CD14-positive monocyte (primary cell): Measurements from ENCODE around the gene CCDC182. TPM values are rescaled to one million over a fixed set of nuclear protein-coding genes. Genes with fewer than 3 reads are reported as not detected.

Source experiments
- DNase-seq, 3 donors: peaks; one replicate each; pipeline ENCODE4 v3.0.0-alpha.2; 2011 to 2022
- H2AFZ ChIP-seq: 2 replicates; pipeline ENCODE4 v1.6.0; 2012; ENCODE audit warnings: mild to moderate bottlenecking, low read depth, low read length, inconsistent platforms; ENCODE audit not compliant: insufficient read depth, poor library complexity, severe bottlenecking
- H3K27ac ChIP-seq, 2 donors: 1 replicate in 1 of 2; 2 replicates in 1 of 2; pipeline ENCODE4 v1.5.1; 2012 to 2013; ENCODE audit warnings: low read length in 2 of 2, control low read depth in 1 of 2, inconsistent platforms in 1 of 2, low read depth in 1 of 2, mild to moderate bottlenecking in 1 of 2
- H3K27me3 ChIP-seq, 2 donors: one replicate each; pipeline versions ENCODE4 v1.6.0 to v1.6.1; 2011 to 2013; ENCODE audit warnings: low read length in 2 of 2; ENCODE audit not compliant: control insufficient read depth in 2 of 2, insufficient read depth in 2 of 2
- H3K36me3 ChIP-seq, 2 donors: replicated peaks in 1 of 2; 1 replicate in 1 of 2; 2 replicates in 1 of 2; pipeline versions ENCODE4 v1.5.1 to v1.6.1; 2012 to 2013; ENCODE audit warnings: low read length in 2 of 2, control low read depth in 1 of 2, inconsistent platforms in 1 of 2, mild to moderate bottlenecking in 1 of 2; ENCODE audit not compliant: insufficient read depth in 2 of 2, control insufficient read depth in 1 of 2
- H3K4me1 ChIP-seq, 2 donors: 1 replicate in 1 of 2; 2 replicates in 1 of 2; pipeline versions ENCODE4 v1.5.1 to v1.6.1; 2012 to 2013; ENCODE audit warnings: low read length in 2 of 2, control low read depth in 1 of 2, inconsistent platforms in 1 of 2, mild to moderate bottlenecking in 1 of 2, moderate library complexity in 1 of 2; ENCODE audit not compliant: insufficient read depth in 2 of 2, control insufficient read depth in 1 of 2
- H3K4me2 ChIP-seq: replicated peaks from 2 replicates; pipeline ENCODE3; 2012; ENCODE audit warnings: low read length, moderate library complexity, mild to moderate bottlenecking; ENCODE audit not compliant: poor library complexity, severe bottlenecking; ENCODE audit errors: extremely low read depth
- H3K4me3 ChIP-seq, 3 experiments: fragments of 200-600 bp in 1 of 3; sonication (generic) in 1 of 3; replicated peaks in 1 of 3; 1 replicate in 2 of 3; 2 replicates in 1 of 3; pipeline ENCODE4 v1.5.1; 2011 to 2013; ENCODE audit warnings: low read length in 3 of 3, mild to moderate bottlenecking in 3 of 3, control low read depth in 2 of 3, low read depth in 2 of 3, inconsistent platforms in 1 of 3, moderate library complexity in 1 of 3
- H3K79me2 ChIP-seq: 2 replicates; pipeline ENCODE4 v1.6.0; 2012; ENCODE audit warnings: mild to moderate bottlenecking, control low read depth, inconsistent platforms, low read length, moderate library complexity; ENCODE audit not compliant: insufficient read depth
- H3K9ac ChIP-seq: 2 replicates; pipeline ENCODE4 v1.6.0; 2017; ENCODE audit warnings: low read length, mild to moderate bottlenecking; ENCODE audit not compliant: insufficient read depth, poor library complexity, severe bottlenecking
- H3K9me3 ChIP-seq, 2 donors: replicated peaks in 1 of 2; 1 replicate in 1 of 2; 2 replicates in 1 of 2; pipeline versions ENCODE4 v1.5.1 to v1.6.1; 2012 to 2013; ENCODE audit warnings: low read length in 2 of 2, control low read depth in 1 of 2; ENCODE audit not compliant: control insufficient read depth in 1 of 2, insufficient read depth in 1 of 2
- H4K20me1 ChIP-seq: 2 replicates; pipeline ENCODE4 v1.6.0; 2012; ENCODE audit warnings: mild to moderate bottlenecking, low read length, control low read depth, moderate library complexity; ENCODE audit not compliant: insufficient read depth
- H3K27ac Mint-ChIP-seq, 7 donors: one replicate each; pipeline ENCODE4 v1.8.0; 2020; ENCODE audit warnings: mild to moderate bottlenecking in 7 of 7, mixed read lengths in 7 of 7, moderate library complexity in 6 of 7, inconsistent platforms in 2 of 7
- H3K27me3 Mint-ChIP-seq, 3 donors: one replicate each; pipeline ENCODE4 v1.8.0; 2021 to 2022; ENCODE audit warnings: low read depth in 3 of 3, mild to moderate bottlenecking in 3 of 3, mixed read lengths in 3 of 3, moderate library complexity in 3 of 3, inconsistent platforms in 1 of 3
- H3K36me3 Mint-ChIP-seq, 2 donors: one replicate each; pipeline ENCODE4 v1.8.0; 2020; ENCODE audit warnings: mixed read lengths in 2 of 2, inconsistent platforms in 1 of 2, mild to moderate bottlenecking in 1 of 2
- H3K4me1 Mint-ChIP-seq: one replicate; pipeline ENCODE4 v1.8.0; 2020; ENCODE audit warnings: mild to moderate bottlenecking, mixed read lengths
- H3K4me3 Mint-ChIP-seq, 2 donors: one replicate each; pipeline ENCODE4 v1.8.0; 2020; ENCODE audit warnings: mild to moderate bottlenecking in 2 of 2, mixed read lengths in 2 of 2, moderate library complexity in 1 of 2
- H3K9me3 Mint-ChIP-seq, 7 donors: one replicate each; pipeline ENCODE4 v1.8.0; 2020 to 2022; ENCODE audit warnings: mixed read lengths in 7 of 7, mild to moderate bottlenecking in 6 of 7, moderate library complexity in 6 of 7, inconsistent platforms in 2 of 7
- CTCF ChIP-seq: fragments of 200-600 bp; IDR thresholded peaks from one replicate; pipeline ENCODE4 v1.8.0; 2022; ENCODE audit warnings: antibody characterized with exemption, mild to moderate bottlenecking
- WGBS: methylation state at CpG from one replicate; pipeline ENCODE4 v1.1.5; 2013; ENCODE audit warnings: missing lambda C conversion rate; ENCODE audit not compliant: insufficient coverage; 5-methylcytosine and 5-hydroxymethylcytosine counted together
- intact Hi-C, 2 donors: fragments of 100-400 bp; cut with micrococcal nuclease; formaldehyde crosslinking; loops; one replicate each; pipeline versions ENCODE4 v1.15.0 to v1.15.1; 2023
- polyA plus RNA-seq, 3 donors: library from polyadenylated mRNA; depleted of rRNA in 1 of 3; unstranded in 2 of 3; stranded (reverse) in 1 of 3; fragments of 300-500 nt in 2 of 3; fragments of >200 nt in 1 of 3; fragmentation: Illumina TruSeq in 2 of 3; gene quantifications; 1 replicate in 2 of 3; 2 replicates in 1 of 3; pipeline ENCODE4 v1.2.3, GENCODE V29; 2012 to 2021

The CCDC182 gene
- polyA plus RNA-seq, 3 donors = not detected

GRCh38 chr17:57772774-57773173 lies 27.7 kb upstream of the CCDC182 start:
- Mint-ChIP-seq H3K27me3 (peaks cover 3 to 16% (median 12%) of the 10 kb centered on the region in 3 donors), H3K9me3 (no peaks in the 10 kb centered on the region), H3K27ac (peak overlapping the region in 1 of 7 donors; percentile 14), H3K4me3 (peak overlapping the region in 1 of 2 donors; percentile 16), H3K4me1 (peaks cover 14% of the 10 kb centered on the region), H3K36me3 (no peaks in the 10 kb centered on the region)
- Histone ChIP-seq H3K36me3 (no peaks in the 10 kb centered on the region), H3K27ac (no peak overlapping the region), H3K9me3 (no peaks in the 10 kb centered on the region), H2AFZ (no peak overlapping the region), H3K4me1 (peaks cover 9 to 14% of the 10 kb centered on the region in 2 donors), H3K4me2 (no peak overlapping the region), H3K79me2 (no peaks in the 10 kb centered on the region), H3K27me3 (peaks cover 0 to 2% of the 10 kb centered on the region in 2 donors), H3K9ac (no peak overlapping the region), H3K4me3 (no peak overlapping the region), H4K20me1 (no peaks in the 10 kb centered on the region)
- WGBS = 71% methylated on average over 5 of the region's 7 CpGs
- no peak for DNase-seq
- intact Hi-C loops = no loop called here
- TF ChIP-seq CTCF = no peak

- H3K4me1 Mint-ChIP-seq = peaks cover 2% of the 10 kb centered on the region
- 98% methylated on average over 5 of the region's 6 CpGs for WGBS
- H3K27me3 ChIP-seq = no peaks in the 10 kb centered on the region
- no peak overlapping the region for H3K4me3 ChIP-seq
- no peak overlapping the region for H3K4me2 ChIP-seq
- intact Hi-C loops = no loop called here
- no peak overlapping the region for H3K27ac ChIP-seq
- H3K9ac ChIP-seq = no peak overlapping the region
- no peaks in the 10 kb centered on the region for H3K9me3 ChIP-seq
- H3K36me3 Mint-ChIP-seq = no peaks in the 10 kb centered on the region
- no peak overlapping the region for H2AFZ ChIP-seq
- H3K9me3 Mint-ChIP-seq = no peaks in the 10 kb centered on the region
- no peaks in the 10 kb centered on the region for H3K79me2 ChIP-seq
- TF ChIP-seq CTCF = no peak
- no peaks in the 10 kb centered on the region for H4K20me1 ChIP-seq
- peaks cover 0 to 4% (median 2%) of the 10 kb centered on the region in 3 donors for H3K27me3 Mint-ChIP-seq
- H3K4me3 Mint-ChIP-seq = no peak overlapping the region
- no peak overlapping the region for H3K27ac Mint-ChIP-seq
- no peak for DNase-seq
- H3K36me3 ChIP-seq = no peaks in the 10 kb centered on the region
- no peaks in the 10 kb centered on the region for H3K4me1 ChIP-seq
These were observed 22.5 kb upstream of the CCDC182 start for GRCh38 chr17:57767561-57767960.
